Measurements from ENCODE around the gene UBAP1.

The UBAP1 gene

DNA sequence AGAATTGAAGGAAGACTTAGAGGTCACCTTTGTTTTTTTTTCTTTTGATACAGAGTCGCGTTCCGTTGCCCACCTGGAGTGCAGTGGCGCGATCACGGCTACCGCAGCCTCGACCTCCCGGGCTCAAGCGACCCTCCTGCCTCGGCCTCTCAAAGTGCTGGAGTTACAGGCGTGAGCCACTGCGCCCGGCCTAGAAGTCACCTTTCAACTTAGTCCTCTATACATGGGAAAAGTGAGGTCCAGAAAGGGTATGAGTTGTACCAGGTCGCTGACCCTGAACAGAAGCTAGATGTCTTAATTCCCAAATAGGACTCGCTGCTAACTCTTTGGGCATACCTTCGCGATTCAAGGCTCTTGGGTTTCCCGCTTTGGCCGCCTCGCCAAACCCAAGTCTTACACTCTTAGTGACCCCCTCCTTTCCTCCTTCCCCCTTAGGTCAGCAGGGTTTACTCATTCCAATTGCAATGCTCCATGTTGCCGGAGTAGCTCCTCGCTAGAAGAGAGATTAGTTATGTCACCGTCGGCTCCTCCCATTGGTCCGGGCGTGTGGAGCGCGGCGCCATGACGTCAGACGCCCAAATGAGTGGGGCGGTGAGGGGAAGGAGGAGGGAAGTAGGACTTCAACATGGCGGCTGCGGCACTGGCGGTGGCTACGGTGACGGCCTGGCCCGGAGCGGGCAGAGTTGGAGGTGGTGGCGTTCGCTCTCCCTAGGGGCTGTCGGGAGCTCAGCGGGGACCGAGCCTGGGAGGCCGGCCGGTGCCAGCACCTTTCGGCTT is at the start of gene UBAP1:
Gene UBAP1 (plus strand): TSS at position 608 of the 777 bp plus-strand sequence. CDS start 41,872 bp downstream, outside the sequence.
- peak; percentile 88 to 96 (median 91) for DNase-seq

DNA sequence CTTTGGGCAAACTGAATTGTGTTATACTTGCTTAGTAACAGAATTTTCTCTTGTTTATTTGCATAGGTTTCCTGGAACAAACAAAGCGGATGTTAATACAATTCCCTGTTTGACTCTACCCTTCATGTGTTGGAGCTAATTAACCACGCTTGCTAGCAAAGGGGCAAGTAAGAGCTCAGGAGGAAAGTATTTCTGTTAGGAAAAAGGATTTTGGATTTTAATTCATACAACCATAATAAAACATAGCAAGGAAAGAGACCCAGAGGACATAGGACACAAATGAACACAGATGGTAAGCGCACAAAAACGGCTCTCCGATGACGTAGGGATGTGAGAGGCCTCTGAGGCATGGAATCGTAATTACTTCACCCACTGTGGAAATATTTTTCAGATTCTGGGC is 47.3 kb upstream of the UBAP1 start:
- no peak for DNase-seq

DNA sequence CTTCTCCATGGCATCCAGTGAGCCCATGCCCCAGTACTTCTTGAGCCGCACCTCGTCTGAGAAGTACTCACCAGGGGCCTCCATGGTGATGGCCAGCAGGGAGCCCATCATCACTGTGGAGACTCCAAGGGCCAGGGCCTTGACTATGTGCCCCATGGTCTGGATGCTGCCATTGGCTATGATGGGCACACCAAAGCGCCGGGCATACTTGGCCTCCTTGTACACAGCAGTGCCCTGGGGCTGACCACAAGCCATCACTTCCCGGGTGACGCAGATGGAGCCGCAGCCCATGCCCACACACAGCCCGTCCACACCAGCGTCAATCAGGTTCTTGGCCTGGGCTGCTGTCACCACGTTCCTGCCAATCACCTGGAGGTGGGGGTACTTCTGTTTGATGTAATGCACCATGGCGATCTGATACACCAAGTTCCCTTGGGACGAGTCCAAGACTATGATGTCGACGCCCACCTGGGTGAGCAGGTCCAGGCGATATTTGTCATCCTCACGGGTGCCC is 45.4 kb upstream of the UBAP1 start:
- DNase-seq, result no peak

DNA sequence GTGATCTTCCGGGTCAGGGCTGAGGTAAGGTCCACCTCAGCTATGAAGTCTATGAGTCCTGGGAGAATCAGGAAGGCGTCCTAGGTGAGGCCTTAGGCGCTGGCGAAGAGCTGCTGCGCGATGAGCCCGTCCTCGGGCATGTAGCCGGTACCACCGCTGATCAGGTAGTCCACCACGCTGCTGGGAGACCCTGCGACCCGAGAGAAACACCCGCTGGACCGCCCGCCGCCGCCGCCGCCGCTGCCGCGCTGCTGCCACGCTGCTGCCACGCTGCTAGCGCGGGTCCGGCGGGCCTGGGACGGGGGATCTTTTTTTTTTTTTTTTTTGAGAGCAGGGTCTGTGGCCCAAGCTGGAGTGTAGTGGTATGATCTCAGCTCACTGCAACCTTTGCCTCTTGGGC is 44.3 kb upstream of the UBAP1 start:
- no peak for DNase-seq

DNA sequence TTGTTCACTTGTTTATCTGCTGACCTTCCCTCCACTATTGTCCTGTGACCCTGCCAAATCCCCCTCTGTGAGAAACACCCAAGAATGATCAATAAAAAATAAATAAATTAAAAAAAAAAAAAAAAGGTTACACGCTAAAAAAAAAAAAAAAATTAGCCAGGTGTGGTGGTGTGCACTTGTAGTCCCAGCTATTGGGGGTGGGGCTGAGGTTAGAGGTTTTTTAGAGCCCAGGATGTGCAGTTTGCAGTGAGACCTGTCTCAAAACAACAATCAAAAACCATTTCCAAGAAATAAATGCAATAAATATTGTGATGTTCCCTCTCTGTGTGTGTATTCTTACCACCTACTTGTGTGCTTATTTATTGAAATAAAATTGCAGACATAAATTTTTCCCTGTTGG is 40.2 kb upstream of the UBAP1 start:
- peak in 2 of 3 experiments; percentile 1 for DNase-seq

DNA sequence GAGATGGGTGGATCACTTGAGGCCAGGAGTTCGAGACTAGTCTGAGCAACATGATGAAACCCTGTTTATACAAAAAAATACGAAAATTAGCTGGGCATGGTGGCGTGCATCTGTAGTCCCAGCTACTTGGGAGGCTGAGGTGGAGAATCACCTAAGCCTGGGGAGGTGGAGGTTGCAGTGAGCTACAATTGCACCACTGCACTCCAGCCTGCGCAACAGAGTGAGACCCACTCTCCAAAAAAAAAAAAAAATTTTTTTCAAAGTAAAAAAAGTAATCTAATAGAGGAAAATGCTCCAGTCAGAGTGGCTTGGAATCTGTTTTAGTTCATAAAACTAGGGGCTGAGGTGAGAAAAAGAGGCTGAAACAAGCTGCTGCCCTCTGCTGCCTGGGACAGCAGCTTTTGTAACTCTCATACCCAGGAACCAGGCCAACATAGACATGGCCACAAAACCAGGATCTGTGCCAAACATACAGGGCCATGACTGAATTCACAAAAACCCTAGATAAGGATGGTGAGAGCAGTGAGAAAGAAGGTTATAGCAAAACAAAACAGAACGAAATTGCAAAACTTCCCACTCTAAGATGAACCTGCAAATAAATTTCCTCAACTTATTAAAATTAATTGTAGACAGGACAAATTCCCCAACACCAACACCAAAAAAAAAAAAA is 39.2 kb upstream of the UBAP1 start:
- no peak for DNase-seq

DNA sequence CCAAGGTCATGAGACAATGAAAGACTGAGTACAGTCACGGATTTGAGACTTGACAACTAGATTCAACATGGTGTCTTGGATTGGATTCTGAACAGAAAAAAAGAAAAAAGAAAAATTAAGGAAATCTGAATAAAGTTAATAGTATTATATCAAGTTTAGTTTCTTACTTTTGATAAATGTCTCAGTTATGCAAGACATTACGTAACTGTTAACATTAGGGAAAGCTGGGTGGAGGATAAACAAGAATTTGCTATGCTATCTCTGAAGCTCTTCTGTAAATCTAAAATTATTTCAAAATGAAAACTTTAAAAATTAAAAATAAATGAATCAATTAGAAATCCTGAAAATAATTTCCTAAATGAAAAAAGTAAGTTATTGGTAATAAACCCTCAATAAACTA is 38.0 kb upstream of the UBAP1 start:
- DNase-seq, result no peak

DNA sequence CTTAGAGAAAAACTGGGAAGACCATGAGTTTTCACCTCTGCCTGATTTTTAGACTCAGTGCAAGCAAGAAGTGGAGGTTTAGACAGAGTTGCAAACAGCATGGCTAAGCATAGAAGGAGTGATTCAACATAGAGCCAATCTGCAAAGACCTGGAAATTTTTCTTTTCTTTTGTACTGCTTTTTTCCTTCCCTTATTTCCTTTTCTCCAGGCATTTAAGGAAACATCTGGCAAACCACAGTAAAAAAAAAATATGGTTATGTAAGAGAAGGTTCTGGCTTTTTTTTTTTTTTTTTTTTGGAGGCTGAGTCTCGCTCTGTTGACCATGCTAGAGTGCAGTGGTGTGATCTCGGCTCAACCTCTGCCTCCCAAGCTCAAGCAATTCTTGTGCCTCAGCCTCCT is 35.7 kb upstream of the UBAP1 start:
- DNase-seq, result no peak

DNA sequence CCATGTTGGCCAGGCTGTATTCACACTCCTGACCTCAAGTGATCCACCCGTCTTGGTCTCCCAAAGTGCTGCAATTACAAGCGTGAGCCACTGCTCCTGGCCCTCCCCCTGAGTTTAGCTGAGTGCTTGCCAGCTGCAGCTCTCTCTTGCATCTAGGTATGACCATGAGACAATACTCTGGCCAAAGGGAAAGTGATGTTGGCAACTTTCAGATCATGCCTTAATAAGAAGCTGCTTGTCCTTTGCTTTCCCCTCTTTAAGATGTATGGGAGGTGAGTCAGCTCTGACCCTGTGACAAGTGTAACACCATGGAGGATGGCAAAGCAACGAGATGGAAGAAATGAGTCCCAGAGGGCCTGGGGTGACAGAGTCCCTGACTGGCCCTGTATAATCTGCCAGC is 33.7 kb upstream of the UBAP1 start:
- no peak for DNase-seq

DNA sequence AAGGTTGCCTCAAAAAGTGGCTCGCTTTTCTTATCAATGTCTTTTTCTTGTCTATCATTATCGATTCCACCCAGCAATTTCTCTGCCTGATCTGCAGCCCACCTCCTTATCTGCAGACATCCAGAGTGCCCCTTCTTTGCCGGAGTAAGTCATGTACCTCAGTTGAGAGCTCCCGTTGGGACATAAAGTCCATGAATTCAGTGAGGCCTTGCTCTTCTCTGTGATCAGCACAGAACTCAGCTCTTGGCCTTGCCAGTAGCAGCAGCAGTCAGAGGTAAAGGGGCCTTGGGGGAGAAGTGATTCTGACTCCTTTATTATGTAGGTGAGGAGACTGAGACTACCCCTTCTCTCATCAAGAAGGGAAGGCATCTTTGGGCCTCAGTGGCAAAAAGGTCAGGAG is 27.4 kb upstream of the UBAP1 start:
- no peak for DNase-seq

DNA sequence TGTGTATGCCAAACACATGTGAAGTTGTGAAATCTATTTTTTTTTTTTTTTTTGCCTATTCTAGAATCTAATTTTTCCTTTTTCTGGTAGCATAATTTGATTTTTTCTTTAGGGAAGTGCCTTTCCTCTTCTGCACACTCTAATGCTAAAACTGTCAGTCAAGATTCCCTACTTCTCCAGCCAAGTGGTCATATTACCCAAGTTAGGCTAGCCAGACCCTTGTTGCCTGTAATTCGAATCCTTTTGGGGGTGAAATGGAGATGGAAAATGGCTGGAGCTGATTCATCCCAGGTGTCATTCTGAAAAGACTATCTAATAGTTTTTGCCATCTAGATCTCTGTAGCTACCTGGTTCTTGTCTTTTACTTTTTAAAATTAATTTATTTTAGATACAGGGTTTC is 24.8 kb upstream of the UBAP1 start:
- peak in 1 of 3 experiments; percentile 22 for DNase-seq

DNA sequence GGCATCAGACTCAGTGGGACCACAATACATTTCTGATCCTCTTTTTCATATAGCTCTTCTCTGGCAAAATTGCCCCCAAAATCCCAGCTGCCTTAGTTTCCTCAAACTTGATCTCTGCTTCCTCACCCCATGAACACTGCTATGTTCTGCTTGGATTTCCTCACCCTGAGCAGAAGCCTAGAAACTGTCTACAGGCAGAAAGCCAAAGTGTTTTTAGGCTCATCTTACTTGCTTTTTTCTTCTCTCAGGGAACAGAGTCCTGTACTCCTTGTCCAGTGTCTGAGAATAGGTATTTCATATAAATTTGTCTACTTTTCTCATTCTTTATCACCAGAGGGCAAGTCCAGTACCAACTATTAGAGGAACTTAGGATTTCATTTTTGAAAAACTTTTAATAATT is 21.5 kb upstream of the UBAP1 start:
- no peak for DNase-seq

DNA sequence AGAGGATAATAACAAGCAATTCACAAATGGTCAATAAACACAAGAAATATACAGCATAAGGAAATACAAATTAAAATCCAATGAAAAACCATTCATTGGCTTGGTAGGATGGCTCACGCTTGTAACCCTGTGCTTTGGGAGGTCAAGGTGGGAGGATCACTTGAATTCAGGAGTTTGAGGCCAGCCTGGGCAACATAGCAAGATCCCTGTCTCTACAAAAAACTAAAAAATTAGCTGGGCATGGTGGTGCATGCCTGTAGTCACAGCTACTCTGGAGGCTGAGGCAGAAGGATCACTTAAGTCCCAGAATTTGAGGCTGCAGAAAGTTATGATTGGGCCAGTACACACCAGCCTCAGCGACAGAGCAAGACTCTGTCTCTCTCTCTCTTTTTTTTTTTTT is 20.9 kb upstream of the UBAP1 start:
- no peak for DNase-seq

DNA sequence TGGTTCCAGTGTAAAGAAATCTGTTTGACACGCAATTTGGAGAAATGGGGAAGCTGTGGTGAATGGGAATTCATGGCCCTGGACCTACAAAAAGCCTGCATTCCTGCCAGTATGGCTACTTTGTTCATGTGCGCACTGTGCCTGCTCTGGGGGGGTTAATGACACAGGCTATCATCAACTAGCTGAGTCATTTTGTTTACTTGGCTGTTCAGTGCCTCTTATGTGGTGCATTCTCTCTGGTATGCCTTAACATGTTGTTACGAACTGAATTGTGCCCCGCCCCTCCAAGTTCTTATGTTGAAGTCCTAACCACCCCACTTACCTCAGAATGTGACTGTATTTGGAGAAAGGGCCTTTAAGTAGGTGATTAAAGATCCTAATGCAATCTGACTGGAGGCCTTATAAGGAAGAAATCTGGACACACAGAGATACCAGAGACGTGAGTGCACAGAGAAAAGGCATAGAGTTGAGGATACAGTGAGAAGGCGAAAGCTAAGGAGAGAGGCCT is 20.4 kb upstream of the UBAP1 start:
- DNase-seq, result peak; percentile 22 to 78 (median 53)

DNA sequence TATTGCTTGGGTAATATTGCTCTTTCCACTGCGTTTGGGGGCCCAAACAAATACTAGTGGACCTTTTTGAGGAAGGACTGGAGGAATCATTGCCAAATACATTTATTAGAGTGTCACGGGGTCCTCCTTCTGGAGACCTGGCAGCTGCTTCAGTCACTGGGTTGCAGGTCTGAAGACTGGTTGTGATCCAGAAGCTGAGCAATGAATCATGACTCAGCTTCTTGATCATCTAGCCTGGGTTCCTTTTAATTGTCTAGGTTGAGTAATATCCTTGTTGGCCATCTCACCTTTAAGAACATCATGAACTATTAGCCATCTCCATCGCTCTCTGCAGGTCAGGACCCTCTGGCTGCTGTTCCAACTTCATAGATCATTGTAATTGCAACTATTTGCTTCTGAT is 15.4 kb upstream of the UBAP1 start:
- no peak for DNase-seq

DNA sequence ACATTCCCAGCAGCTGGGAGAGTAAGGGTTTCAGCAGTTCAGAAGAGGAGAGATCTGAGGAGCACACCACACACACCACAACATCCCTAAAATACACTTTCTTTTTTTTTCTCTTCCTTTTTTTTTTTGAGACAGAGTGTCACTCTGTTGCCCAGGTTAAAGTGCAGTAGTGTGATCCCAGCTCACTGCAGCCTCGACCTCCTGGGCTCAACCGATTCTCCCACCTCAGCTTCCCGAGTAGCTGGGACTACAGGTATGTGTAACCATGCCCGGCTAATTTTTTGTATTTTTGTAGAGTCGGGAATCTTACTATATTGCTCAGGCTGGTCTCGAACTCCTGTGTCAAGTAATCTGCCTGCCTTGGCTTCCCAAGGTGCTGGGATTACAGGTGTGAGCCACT is 9.7 kb upstream of the UBAP1 start:
- no peak for DNase-seq

DNA sequence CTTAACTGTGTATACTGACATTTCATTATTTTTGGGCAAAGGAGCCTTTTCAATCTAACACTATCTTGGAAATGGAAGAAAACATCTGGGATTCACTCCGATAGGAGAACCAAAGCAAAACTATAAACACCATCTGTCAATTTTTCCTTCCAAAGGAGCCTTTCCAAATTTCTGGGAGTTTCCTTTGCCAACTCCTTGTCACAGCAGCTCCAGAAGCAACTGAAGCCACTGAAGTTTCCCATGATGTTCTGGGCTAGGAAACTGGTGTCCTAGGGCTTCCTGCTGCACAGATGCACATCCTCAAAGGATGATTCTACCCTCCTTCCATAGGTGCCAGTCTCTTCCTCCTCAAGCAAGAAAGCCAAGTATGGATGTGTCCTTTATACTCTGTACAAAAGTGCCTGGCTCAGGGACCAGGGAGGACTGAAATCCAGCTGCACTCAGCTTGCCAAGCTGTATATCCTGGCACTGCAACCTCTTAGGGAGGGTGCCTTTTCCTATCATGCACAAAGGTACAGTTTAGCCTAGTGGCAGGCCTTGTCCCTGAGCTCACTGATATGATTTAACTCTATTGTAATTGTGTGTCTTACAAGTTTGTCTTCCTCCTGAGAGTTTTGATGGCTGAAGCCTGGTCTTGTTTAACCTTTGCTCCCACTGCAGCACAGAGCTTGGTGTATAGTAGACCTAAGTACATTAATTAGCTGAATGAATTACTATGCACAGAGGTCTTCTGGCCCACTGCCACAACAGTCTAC is 8.4 kb upstream of the UBAP1 start:
- DNase-seq, result no peak

DNA sequence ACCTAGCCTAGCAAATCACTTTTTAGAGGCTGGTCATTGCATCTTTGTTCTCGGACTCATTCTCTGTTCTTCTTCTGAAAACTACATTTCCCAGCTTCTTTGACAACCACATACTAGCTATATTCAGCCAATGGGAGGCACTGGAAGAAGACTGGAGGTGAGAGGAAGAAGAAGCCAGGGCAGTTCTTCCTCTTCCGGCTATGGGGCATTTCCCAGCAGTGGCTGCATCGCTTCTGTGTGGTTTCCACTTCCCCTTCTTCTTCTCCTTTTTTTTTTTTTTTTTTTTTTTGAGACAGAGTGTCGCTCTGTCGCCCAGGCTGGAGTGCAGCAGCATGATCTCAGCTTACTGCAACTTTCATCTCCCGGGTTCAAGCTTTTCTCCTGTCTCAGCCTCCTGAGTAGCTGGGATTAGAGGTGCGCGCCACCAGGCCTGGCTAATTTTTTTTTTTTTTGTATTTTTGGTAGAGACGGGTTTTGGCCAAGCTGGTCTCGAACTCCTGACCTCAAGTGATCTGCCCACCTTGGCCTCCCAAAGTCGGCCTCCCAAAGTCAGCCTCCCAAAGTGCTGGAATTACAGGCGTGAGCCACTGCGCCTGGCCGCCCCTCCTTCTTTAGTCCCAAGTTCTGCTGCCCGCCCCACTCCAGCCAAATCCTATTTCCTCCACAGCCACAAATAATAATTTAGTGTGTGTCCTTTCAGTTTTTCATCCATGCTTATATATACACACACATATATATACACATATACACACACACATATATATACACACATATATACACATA is 6.9 kb upstream of the UBAP1 start:
- no peak for DNase-seq

DNA sequence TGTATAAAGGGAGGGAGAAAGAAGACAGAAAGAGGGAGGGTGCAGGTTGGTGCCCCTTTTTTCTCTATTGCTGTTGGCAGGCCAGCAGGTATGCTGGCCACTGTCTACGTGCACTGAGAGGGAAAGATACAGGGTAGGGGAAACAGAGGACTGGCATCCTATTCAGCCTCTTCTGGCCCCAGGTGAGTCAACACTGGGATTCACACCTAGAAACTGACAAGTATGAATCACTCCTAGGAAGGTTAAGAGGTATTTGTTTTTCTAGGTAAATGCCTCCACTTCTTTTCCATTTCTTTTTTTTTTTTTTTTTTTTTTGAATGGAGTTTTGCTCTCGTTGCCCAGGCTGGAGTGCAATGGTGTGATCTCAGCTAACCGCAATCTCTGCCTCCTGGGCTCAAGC is 2.8 kb upstream of the UBAP1 start:
- DNase-seq, result no peak

DNA sequence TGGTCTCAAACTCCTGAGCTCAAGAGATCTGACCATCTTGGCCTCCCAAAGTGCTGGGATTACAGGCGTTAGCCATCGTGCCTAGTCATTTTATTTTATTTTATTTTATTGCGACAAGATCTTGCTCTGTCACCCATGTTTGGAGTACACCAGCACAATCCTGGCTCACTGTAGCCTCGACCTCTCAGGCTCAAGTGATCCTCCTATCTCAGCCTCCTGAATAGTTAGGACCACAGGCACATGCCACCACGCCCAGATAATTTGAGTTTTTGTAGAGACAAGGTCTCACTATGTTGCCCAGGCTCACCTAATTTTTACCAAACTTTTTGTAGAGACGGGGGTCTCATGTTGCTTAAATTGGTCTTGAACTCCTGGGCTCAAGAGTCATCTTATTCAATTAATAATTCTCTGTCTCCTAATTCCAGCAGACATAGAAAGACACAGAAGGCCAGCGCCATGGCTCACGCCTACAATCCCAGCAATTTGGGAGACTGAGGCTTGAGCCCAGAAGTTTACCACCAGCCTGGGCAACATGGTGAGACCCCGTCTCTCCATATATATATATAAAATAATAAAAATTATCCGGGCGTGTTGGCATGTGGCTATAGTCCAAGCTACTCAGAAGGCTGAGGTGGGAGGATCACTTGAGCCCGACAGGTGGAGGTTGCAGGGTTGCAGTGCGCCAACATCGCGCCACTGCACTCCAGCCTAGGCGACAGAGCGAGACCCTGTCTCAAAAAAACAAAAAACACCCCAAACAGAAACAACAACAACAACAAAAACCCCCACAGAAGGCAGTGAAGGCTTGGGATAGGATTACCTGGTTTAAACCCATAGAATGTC is 1.0 kb upstream of the UBAP1 start:
- peak in 2 of 3 experiments; percentile 29 to 39 for DNase-seq

Measured in NCI-H1417 (cell line).